HepG2 (cell line): ENCODE data around the gene COA3. TPM values are rescaled to one million over a fixed set of nuclear protein-coding genes. Genes with fewer than 3 reads are reported as not detected.

Source experiments
- CC2D1A ChIP-seq: sonication (generic); formaldehyde crosslinking; IDR thresholded peaks from 2 replicates; pipeline ENCODE4 v1.8.1; 2023; ENCODE audit warnings: mild to moderate bottlenecking, missing genetic modification reagents
- CEBPZ ChIP-seq: IDR thresholded peaks from 2 replicates; pipeline ENCODE4 v1.6.1; 2012; ENCODE audit warnings: low read length, improper control_type of control experiment
- CENPT ChIP-seq: sonication (generic); formaldehyde crosslinking; IDR thresholded peaks from 2 replicates; pipeline ENCODE4 v1.8.0; 2022; ENCODE audit warnings: low read depth, mild to moderate bottlenecking, moderate library complexity, missing genetic modification reagents
- HMGA1 ChIP-seq: sonication (generic); formaldehyde crosslinking; conservative IDR thresholded peaks from 2 replicates; pipeline ENCODE4 v1.4.0; 2020; ENCODE audit warnings: missing genetic modification reagents
- JUN ChIP-seq: sonication (generic); formaldehyde crosslinking; IDR thresholded peaks from 2 replicates; pipeline ENCODE4 v1.4.0; 2020; ENCODE audit warnings: mild to moderate bottlenecking, missing genetic modification reagents
- KAT7 ChIP-seq: IDR thresholded peaks from 2 replicates; pipeline ENCODE4 v1.6.1; 2018; ENCODE audit warnings: borderline replicate concordance, missing compliant biosample characterization
- NFRKB ChIP-seq: fragments of 450-650 bp; IDR thresholded peaks from 2 replicates; pipeline ENCODE4 v1.6.1; 2017
- RAD21 ChIP-seq: fragments of 450-650 bp; formaldehyde crosslinking; IDR thresholded peaks from 2 replicates; pipeline ENCODE4 v1.5.0; 2020; ENCODE audit warnings: mild to moderate bottlenecking
- SUZ12 ChIP-seq: fragments of 150-350 bp; IDR thresholded peaks from 2 replicates; pipeline ENCODE4 v1.6.1; 2014; ENCODE audit warnings: low read depth, low read length
- TFAP4 ChIP-seq: sonication (generic); IDR thresholded peaks from 2 replicates; pipeline ENCODE4 v1.6.1; 2016; ENCODE audit warnings: low read depth, borderline replicate concordance
- ZFP62 ChIP-seq: sonication (generic); formaldehyde crosslinking; IDR thresholded peaks from 2 replicates; pipeline ENCODE4 v1.4.0; 2020; ENCODE audit warnings: missing genetic modification reagents
- ZNF280B ChIP-seq: sonication (generic); formaldehyde crosslinking; IDR thresholded peaks from 2 replicates; pipeline ENCODE4 v1.5.0; 2020; ENCODE audit warnings: missing genetic modification reagents, mild to moderate bottlenecking, borderline replicate concordance
- ZNF710 ChIP-seq: sonication (generic); formaldehyde crosslinking; IDR thresholded peaks from 2 replicates; pipeline ENCODE4 v1.5.0; 2020; ENCODE audit warnings: mild to moderate bottlenecking, missing genetic modification reagents, borderline replicate concordance
- polyA plus RNA-seq, 8 experiments: library from polyadenylated mRNA; depleted of rRNA in 3 of 8; stranded (reverse) in 7 of 8; unstranded in 1 of 8; fragments of >200 nt; fragmentation: Illumina TruSeq in 4 of 8; extraction: Trizol in 4 of 8; gene quantifications; 2 replicates each; pipeline versions ENCODE4 v1.2.1 to v1.2.3, GENCODE V29; 2011 to 2016; ENCODE audit warnings: low read depth in 4 of 8, missing spikeins in 1 of 8, mixed read lengths in 1 of 8; ENCODE audit not compliant: insufficient read depth in 1 of 8
- total RNA-seq, 5 experiments: library from RNA; depleted of rRNA; stranded (reverse); fragments of >200 nt; fragmentation: Illumina TruSeq; extraction: Trizol; gene quantifications; 2 replicates each; pipeline ENCODE4 v1.2.3, GENCODE V29; 2016; ENCODE audit warnings: low read depth in 1 of 5
- TF ChIP-seq, protein P1 (sequence below): sonication (generic); formaldehyde crosslinking; conservative IDR thresholded peaks from 2 replicates; pipeline ENCODE4 v1.8.1; 2023; ENCODE audit warnings: missing genetic modification reagents
- TF ChIP-seq, protein P2 (sequence below): sonication (generic); formaldehyde crosslinking; IDR thresholded peaks from 2 replicates; pipeline ENCODE4 v1.8.1; 2023; ENCODE audit warnings: missing genetic modification reagents, inconsistent platforms, borderline replicate concordance
- TF ChIP-seq, protein P3 (sequence below): sonication (generic); formaldehyde crosslinking; conservative IDR thresholded peaks from 2 replicates; pipeline ENCODE4 v1.4.0; 2020; ENCODE audit warnings: missing genetic modification reagents

The COA3 gene
- total and polyA plus RNA-seq, 2 of the 13 experiments (the other 11 are each of a cell fraction or from before 2014, with no cell fraction given): 133 to 202 TPM

- TF ChIP-seq KAT7 (peak; percentile 96), JUN (CRISPR knock-in tag) (no peak), HMGA1 (CRISPR knock-in tag) (no peak), SUZ12 (no peak), RAD21 (CRISPR knock-in tag) (peak; percentile 17), ZFP62 (CRISPR knock-in tag) (peak; percentile 59; the same call in 1 of the 2 replicates), CC2D1A (CRISPR knock-in tag) (no peak), TFAP4 (peak; percentile 83; the same call in 1 of the 2 replicates), ZNF280B (no peak), CENPT (peak; percentile 27; the same call in 1 of the 2 replicates), ZNF710 (CRISPR knock-in tag) (peak; percentile 89), NFRKB (no peak), CEBPZ (no peak)
- TF ChIP-seq, protein P1, sequence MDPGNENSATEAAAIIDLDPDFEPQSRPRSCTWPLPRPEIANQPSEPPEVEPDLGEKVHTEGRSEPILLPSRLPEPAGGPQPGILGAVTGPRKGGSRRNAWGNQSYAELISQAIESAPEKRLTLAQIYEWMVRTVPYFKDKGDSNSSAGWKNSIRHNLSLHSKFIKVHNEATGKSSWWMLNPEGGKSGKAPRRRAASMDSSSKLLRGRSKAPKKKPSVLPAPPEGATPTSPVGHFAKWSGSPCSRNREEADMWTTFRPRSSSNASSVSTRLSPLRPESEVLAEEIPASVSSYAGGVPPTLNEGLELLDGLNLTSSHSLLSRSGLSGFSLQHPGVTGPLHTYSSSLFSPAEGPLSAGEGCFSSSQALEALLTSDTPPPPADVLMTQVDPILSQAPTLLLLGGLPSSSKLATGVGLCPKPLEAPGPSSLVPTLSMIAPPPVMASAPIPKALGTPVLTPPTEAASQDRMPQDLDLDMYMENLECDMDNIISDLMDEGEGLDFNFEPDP (CRISPR knock-in tag): no peak
- TF ChIP-seq, protein P2, sequence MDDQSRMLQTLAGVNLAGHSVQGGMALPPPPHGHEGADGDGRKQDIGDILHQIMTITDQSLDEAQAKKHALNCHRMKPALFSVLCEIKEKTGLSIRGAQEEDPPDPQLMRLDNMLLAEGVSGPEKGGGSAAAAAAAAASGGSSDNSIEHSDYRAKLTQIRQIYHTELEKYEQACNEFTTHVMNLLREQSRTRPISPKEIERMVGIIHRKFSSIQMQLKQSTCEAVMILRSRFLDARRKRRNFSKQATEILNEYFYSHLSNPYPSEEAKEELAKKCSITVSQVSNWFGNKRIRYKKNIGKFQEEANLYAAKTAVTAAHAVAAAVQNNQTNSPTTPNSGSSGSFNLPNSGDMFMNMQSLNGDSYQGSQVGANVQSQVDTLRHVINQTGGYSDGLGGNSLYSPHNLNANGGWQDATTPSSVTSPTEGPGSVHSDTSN (CRISPR knock-in tag): no peak
- TF ChIP-seq, protein P3, sequence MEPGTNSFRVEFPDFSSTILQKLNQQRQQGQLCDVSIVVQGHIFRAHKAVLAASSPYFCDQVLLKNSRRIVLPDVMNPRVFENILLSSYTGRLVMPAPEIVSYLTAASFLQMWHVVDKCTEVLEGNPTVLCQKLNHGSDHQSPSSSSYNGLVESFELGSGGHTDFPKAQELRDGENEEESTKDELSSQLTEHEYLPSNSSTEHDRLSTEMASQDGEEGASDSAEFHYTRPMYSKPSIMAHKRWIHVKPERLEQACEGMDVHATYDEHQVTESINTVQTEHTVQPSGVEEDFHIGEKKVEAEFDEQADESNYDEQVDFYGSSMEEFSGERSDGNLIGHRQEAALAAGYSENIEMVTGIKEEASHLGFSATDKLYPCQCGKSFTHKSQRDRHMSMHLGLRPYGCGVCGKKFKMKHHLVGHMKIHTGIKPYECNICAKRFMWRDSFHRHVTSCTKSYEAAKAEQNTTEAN (CRISPR knock-in tag): no peak
Measured at GRCh38 chr17:42779936-42780850, 18.3 kb downstream of the COA3 start, which contains the start of gene WNK4 (continued).
